ENCODE data around the gene EBP.

GRCh38 chrX:48538641-48539344, 17.2 kb downstream of the EBP start:
- TF ChIP-seq EP300 (IDR thresholded peaks at IDR 0.05) (no peak), CTCF (IDR thresholded peaks at IDR 0.05) (no peak), POLR2A (IDR thresholded peaks at IDR 0.05) (no peak)
